Hepatocyte (in vitro differentiated cells): ENCODE results near the gene SORL1.

Source experiments
- CTCF ChIP-seq: fragments of 200-600 bp; sonication (generic); IDR thresholded peaks from 2 replicates; pipeline ENCODE4 v1.5.1; 2016; ENCODE audit warnings: antibody characterized with exemption, mild to moderate bottlenecking; ENCODE audit not compliant: poor library complexity
- EZH2 ChIP-seq: fragments of 200-600 bp; sonication (generic); IDR thresholded peaks from 2 replicates; pipeline ENCODE4 v1.6.1; 2016; ENCODE audit warnings: antibody characterized with exemption, mild to moderate bottlenecking, borderline replicate concordance
- EZH2phosphoT487 ChIP-seq: fragments of 200-600 bp; sonication (generic); IDR thresholded peaks from one replicate; pipeline ENCODE4 v1.6.1; 2018; ENCODE audit warnings: antibody characterized with exemption, mild to moderate bottlenecking, low read depth, moderate library complexity; ENCODE audit not compliant: unreplicated experiment, severe bottlenecking

DNA sequence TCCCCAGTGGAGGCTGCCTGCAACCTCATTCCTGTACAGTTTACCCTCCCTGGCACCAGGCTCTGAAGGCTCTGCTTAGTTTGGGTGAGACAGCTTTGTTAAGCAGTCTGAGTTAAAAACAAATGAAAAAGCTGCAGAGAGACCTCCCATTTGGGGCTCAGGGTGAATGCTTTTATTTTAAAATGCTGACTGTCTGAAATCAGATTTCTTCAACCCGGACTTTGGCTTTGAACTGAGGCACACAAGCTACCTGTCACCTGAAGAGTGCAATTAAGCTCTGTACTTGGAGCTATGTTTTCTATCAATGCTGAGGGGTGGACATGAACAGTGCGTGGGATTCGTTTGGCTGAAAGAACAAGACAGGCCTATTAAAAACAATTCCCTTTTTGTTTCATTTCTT is 218.2 kb downstream of the SORL1 start:
- TF ChIP-seq CTCF, result no peak
- no peak for TF ChIP-seq EZH2
- no peak for TF ChIP-seq EZH2phosphoT487
